K562 treated with DMSO at 1 percent for 12 hours (cell line): Measurements from ENCODE around the gene C2orf92. TPM values are rescaled to one million over a fixed set of nuclear protein-coding genes. Genes with fewer than 3 reads are reported as not detected.

Experiments
- total RNA-seq: library from RNA; unstranded; fragments of 300-600 nt; gene quantifications from 2 replicates; pipeline ENCODE4 v1.2.3, GENCODE V29; 2022; ENCODE audit not compliant: insufficient read depth

The C2orf92 gene
- total RNA-seq: 2.4 and 4.7 TPM in 2 replicates

GRCh38 chr2:97669448-97669847, at the start of gene C2orf92:
Gene C2orf92, plus strand, starts transcription at chr2:97669713. Its CDS starts 76 bp downstream, at chr2:97669789.

DNA sequence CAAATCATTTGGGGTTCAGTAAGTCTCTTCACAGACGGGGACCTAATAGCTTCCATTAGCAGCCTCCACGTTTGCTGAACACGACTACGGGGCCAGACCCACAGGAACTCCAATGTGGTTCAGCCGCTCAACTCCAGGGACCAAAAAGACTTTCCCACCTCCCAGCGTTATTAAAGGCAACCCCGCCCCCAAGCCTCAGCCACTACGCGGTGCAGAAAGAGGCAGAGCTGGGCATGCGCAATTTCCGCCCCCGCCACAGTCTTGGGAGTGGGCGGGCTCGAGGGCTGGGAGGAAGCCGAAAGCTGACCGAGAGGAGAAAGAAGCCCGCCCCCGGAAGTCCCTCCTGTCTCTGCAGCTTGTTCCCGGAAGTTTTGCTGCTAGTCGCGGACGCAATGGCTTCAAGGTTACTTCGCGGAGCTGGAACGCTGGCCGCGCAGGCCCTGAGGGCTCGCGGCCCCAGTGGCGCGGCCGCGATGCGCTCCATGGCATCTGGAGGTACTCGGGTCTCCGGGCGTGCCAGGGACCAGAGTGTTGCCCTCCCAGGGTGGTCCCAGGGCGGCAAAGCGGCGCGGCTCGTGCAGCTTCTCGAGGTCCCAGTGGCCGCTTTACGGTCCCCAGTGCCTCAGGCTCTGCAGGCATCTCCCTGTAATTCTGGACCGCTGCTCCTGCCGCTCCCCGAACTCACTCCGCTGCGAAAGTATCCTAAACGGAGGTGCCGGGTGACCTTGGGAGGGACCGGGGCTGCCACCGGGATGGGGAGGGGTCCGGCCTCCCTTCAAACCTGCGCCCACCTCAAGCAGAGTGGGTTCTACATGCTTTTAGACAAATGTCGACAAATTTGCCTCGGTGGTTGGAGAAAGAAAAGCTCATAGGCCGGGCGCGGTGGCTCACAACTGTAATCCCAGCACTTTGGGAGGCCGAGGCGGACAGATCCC, 23.6 kb upstream of the C2orf92 start, which contains the start of gene COX5B:
Gene COX5B (plus strand): TSS at position 368 of the 935 bp plus-strand sequence. CDS start 25 bp downstream, at position 393.

GRCh38 chr2:97663962-97664635, 5.4 kb upstream of the C2orf92 start, which contains the start of gene ACTR1B:
Gene ACTR1B, minus strand, starts transcription at chr2:97664044. Its CDS starts 154 bp downstream, at chr2:97663890.

GRCh38 chr2:97713296-97714083, 44.0 kb downstream of the C2orf92 start, which contains the start of gene ZAP70:
Gene ZAP70, plus strand, starts transcription at chr2:97713576. Its CDS starts 10,461 bp downstream, at chr2:97724037.

Other genes starting within 250 kb of the C2orf92 start
- gene ANKRD36B, start 79.8 kb upstream of the C2orf92 start, total RNA-seq: 0.86 and 7.5 TPM in 2 replicates
- gene COX5B, start 23.7 kb upstream of the C2orf92 start, total RNA-seq: 324 and 534 TPM in 2 replicates
- 65.9 and 66.8 TPM in 2 replicates for gene ACTR1B, start 5.7 kb upstream of the C2orf92 start, total RNA-seq
- gene ZAP70, start 43.9 kb downstream of the C2orf92 start, total RNA-seq: 0.51 TPM in 1 of 2 replicates, not detected in the other